GM20431 (cell line): Measurements from ENCODE around the gene STRA6.
"Not testable (repeated sequence)": the region's sequence is repeated elsewhere in the genome, so short reads cannot be mapped to it uniquely, and the experiment has no call there.

Experiments used
- in situ Hi-C: fragments of 300-500 bp; cut with MseI, MboI; formaldehyde crosslinking; loops from one replicate; pipeline ENCODE4 v1.15.0; 2020; ENCODE audit warnings: low sequenced_read_pairs; ENCODE audit not compliant: unreplicated experiment

STRA6 gene

GRCh38 chr15:74170875-74171578 is 31.6 kb downstream of the STRA6 start:
- in situ Hi-C loops = no loop called here

GRCh38 chr15:74170071-74170844 is 32.3 kb downstream of the STRA6 start:
- in situ Hi-C loops = no loop called here

GRCh38 chr15:74168711-74169126 is 33.9 kb downstream of the STRA6 start:
- in situ Hi-C loops = no loop called here

- in situ Hi-C loops = no loop called here
These were observed 34.7 kb downstream of the STRA6 start for GRCh38 chr15:74167891-74168331.

GRCh38 chr15:74165461-74165860 is 37.1 kb downstream of the STRA6 start:
- in situ Hi-C loops = no loop called here

GRCh38 chr15:74162195-74162536 is 40.4 kb downstream of the STRA6 start:
- in situ Hi-C loops = not testable (repeated sequence)

GRCh38 chr15:74160390-74160789 is 42.2 kb downstream of the STRA6 start:
- in situ Hi-C loops = not testable (repeated sequence)

GRCh38 chr15:74159773-74160172 is 42.8 kb downstream of the STRA6 start:
- in situ Hi-C loops = no loop called here

GRCh38 chr15:74158855-74159650 is 43.5 kb downstream of the STRA6 start:
- in situ Hi-C loops = no loop called here

GRCh38 chr15:74157868-74158827 is 44.4 kb downstream of the STRA6 start:
- in situ Hi-C loops = no loop called here

- in situ Hi-C loops = no loop called here
These were observed 45.7 kb downstream of the STRA6 start for GRCh38 chr15:74156678-74157411.

GRCh38 chr15:74155766-74156417 is 46.7 kb downstream of the STRA6 start:
- in situ Hi-C loops = no loop called here

- in situ Hi-C loops = no loop called here
These were observed 55.5 kb downstream of the STRA6 start for GRCh38 chr15:74147051-74147450.

GRCh38 chr15:74146277-74146800 is 56.2 kb downstream of the STRA6 start:
- in situ Hi-C loops = no loop called here

GRCh38 chr15:74144153-74144775 is 58.3 kb downstream of the STRA6 start:
- in situ Hi-C loops = no loop called here

GRCh38 chr15:74141591-74141990 is 61.0 kb downstream of the STRA6 start:
- in situ Hi-C loops = no loop called here

- in situ Hi-C loops = no loop called here
These were observed 63.9 kb downstream of the STRA6 start for GRCh38 chr15:74138642-74139041.

- in situ Hi-C loops = no loop called here
These were observed 65.1 kb downstream of the STRA6 start for GRCh38 chr15:74137537-74137894.
